Activated CD4-positive, alpha-beta T cell treated with anti-CD3 and anti-CD28 coated beads for 36 hours (primary cell): ENCODE data around the gene CELF2. TPM values are rescaled to one million over a fixed set of nuclear protein-coding genes. Genes with fewer than 3 reads are reported as not detected.
A peak's percentile ranks its signal among the peaks of the same experiment; 100 is the strongest.

Source experiments
- ATAC-seq: fragments of 200-7000 bp; cut with Tn5 transposase; one replicate; pipeline ENCODE4 v1.10.0; 2021; ENCODE audit warnings: mild to moderate bottlenecking, moderate library complexity
- CTCF ChIA-PET: fragments of 350-600 bp; sonication (Branson Sonifier 250); formaldehyde crosslinking; loops from one replicate; lab custom pipeline; 2021; ENCODE audit warnings: antibody characterized with exemption; lab: Charles Lee
- POLR2A ChIA-PET: fragments of 350-600 bp; sonication (Branson Sonifier 250); formaldehyde crosslinking; loops from one replicate; lab custom pipeline; 2021; ENCODE audit warnings: antibody characterized with exemption, inconsistent platforms; lab: Charles Lee
- DNase-seq: peaks from one replicate; pipeline ENCODE4 v3.0.0-alpha.2; 2020
- H3K27ac Mint-ChIP-seq: one replicate; pipeline ENCODE4 v1.8.0; 2021; ENCODE audit warnings: mixed read lengths
- H3K27me3 Mint-ChIP-seq: one replicate; pipeline ENCODE4 v1.8.0; 2021; ENCODE audit warnings: mixed read lengths
- H3K36me3 Mint-ChIP-seq: one replicate; pipeline ENCODE4 v1.8.0; 2021; ENCODE audit warnings: low read depth, mixed read lengths
- H3K4me1 Mint-ChIP-seq: one replicate; pipeline ENCODE4 v1.8.0; 2021; ENCODE audit warnings: mixed read lengths
- H3K4me3 Mint-ChIP-seq: one replicate; pipeline ENCODE4 v1.8.0; 2021; ENCODE audit warnings: mild to moderate bottlenecking, moderate library complexity, mixed read lengths
- H3K9me3 Mint-ChIP-seq: one replicate; pipeline ENCODE4 v1.8.0; 2021; ENCODE audit warnings: low read depth, mixed read lengths
- intact Hi-C, 2 experiments: fragments of 100-400 bp; cut with DNase I in 1 of 2; cut with micrococcal nuclease in 1 of 2; formaldehyde crosslinking; loops; one replicate each; pipeline versions ENCODE4 v1.14.2 to v1.15.1; 2022 to 2024; cut with DNase I, micrococcal nuclease
- total RNA-seq, 2 experiments: library from RNA; stranded (reverse); gene quantifications; one replicate each; pipeline ENCODE4 v1.2.3, GENCODE V29; 2021

Gene CELF2
- total RNA-seq, 2 experiments from 2014 or later = 102 to 119 TPM

- ChIA-PET CTCF (interaction anchor here (0.8 kb wide), 1 partner anchor 49 kb away, joined by 4 read pairs; no protein-coding TSS in a partner anchor), POLR2A (no interaction called here)
- H3K27ac Mint-ChIP-seq = no peak overlapping the region
- no peaks in the 10 kb centered on the region for H3K27me3 Mint-ChIP-seq
- intact Hi-C loops = no loop called here
- DNase-seq (no peak), ATAC-seq (no peak)
- H3K9me3 Mint-ChIP-seq = no peaks in the 10 kb centered on the region
- H3K4me1 Mint-ChIP-seq = no peaks in the 10 kb centered on the region
- no peaks in the 10 kb centered on the region for H3K36me3 Mint-ChIP-seq
- no peak overlapping the region for H3K4me3 Mint-ChIP-seq
Measured at GRCh38 chr10:11065567-11065966, 47.9 kb downstream of the CELF2 start.

- no peak for ATAC-seq
- no peaks in the 10 kb centered on the region for H3K36me3 Mint-ChIP-seq
- DNase-seq = no peak
- no peaks in the 10 kb centered on the region for H3K4me1 Mint-ChIP-seq
- ChIA-PET POLR2A (no interaction called here), CTCF (interaction anchor here (0.6 kb wide), 1 partner anchor 353 kb away, joined by 3 read pairs; no protein-coding TSS in a partner anchor)
- no peak overlapping the region for H3K4me3 Mint-ChIP-seq
- H3K9me3 Mint-ChIP-seq = no peaks in the 10 kb centered on the region
- intact Hi-C loops = no loop called here
- no peak overlapping the region for H3K27ac Mint-ChIP-seq
- H3K27me3 Mint-ChIP-seq = no peaks in the 10 kb centered on the region
Measured at GRCh38 chr10:11066520-11066919, 48.8 kb downstream of the CELF2 start.

- POLR2A ChIA-PET = no interaction called here
- CTCF ChIA-PET = interaction anchor here (1.0 kb wide), 1 partner anchor 26 kb away, joined by 3 read pairs; no protein-coding TSS in a partner anchor
- H3K4me3 Mint-ChIP-seq = no peak overlapping the region
- H3K9me3 Mint-ChIP-seq = no peaks in the 10 kb centered on the region
- no peak for DNase-seq
- no peak for ATAC-seq
- no peaks in the 10 kb centered on the region for H3K4me1 Mint-ChIP-seq
- H3K27me3 Mint-ChIP-seq = no peaks in the 10 kb centered on the region
- H3K27ac Mint-ChIP-seq = no peak overlapping the region
- no peaks in the 10 kb centered on the region for H3K36me3 Mint-ChIP-seq
- intact Hi-C loops = no loop called here
Measured at GRCh38 chr10:11068861-11069633, 51.4 kb downstream of the CELF2 start.

GRCh38 chr10:11073410-11073809 lies 55.7 kb downstream of the CELF2 start:
- no peak overlapping the region for H3K4me3 Mint-ChIP-seq
- no peak overlapping the region for H3K27ac Mint-ChIP-seq
- no peaks in the 10 kb centered on the region for H3K27me3 Mint-ChIP-seq
- no peak for ATAC-seq
- H3K9me3 Mint-ChIP-seq = no peaks in the 10 kb centered on the region
- ChIA-PET CTCF (no interaction called here), POLR2A (no interaction called here)
- intact Hi-C loops = no loop called here
- no peaks in the 10 kb centered on the region for H3K36me3 Mint-ChIP-seq
- DNase-seq = no peak
- H3K4me1 Mint-ChIP-seq = peaks cover 11% of the 10 kb centered on the region

- H3K4me3 Mint-ChIP-seq = no peak overlapping the region
- H3K4me1 Mint-ChIP-seq = peaks cover 11% of the 10 kb centered on the region
- no peaks in the 10 kb centered on the region for H3K9me3 Mint-ChIP-seq
- DNase-seq (no peak), ATAC-seq (peak; percentile 71)
- CTCF ChIA-PET = no interaction called here
- intact Hi-C loops = no loop called here
- H3K36me3 Mint-ChIP-seq = no peaks in the 10 kb centered on the region
- POLR2A ChIA-PET = no interaction called here
- H3K27ac Mint-ChIP-seq = no peak overlapping the region
- H3K27me3 Mint-ChIP-seq = no peaks in the 10 kb centered on the region
Measured at GRCh38 chr10:11074536-11075267, 57.0 kb downstream of the CELF2 start.

- no peak overlapping the region for H3K27ac Mint-ChIP-seq
- peaks cover 11% of the 10 kb centered on the region for H3K4me1 Mint-ChIP-seq
- POLR2A ChIA-PET = no interaction called here
- CTCF ChIA-PET = interaction anchor here (0.9 kb wide), 1 partner anchor 1745 kb away, joined by 3 read pairs; no protein-coding TSS in a partner anchor
- no peaks in the 10 kb centered on the region for H3K9me3 Mint-ChIP-seq
- DNase-seq (no peak), ATAC-seq (no peak)
- intact Hi-C loops = no loop called here
- no peak overlapping the region for H3K4me3 Mint-ChIP-seq
- H3K36me3 Mint-ChIP-seq = no peaks in the 10 kb centered on the region
- no peaks in the 10 kb centered on the region for H3K27me3 Mint-ChIP-seq
Measured at GRCh38 chr10:11076221-11076620, 58.5 kb downstream of the CELF2 start.

GRCh38 chr10:11080564-11080984 lies 62.9 kb downstream of the CELF2 start:
- H3K27ac Mint-ChIP-seq = no peak overlapping the region
- no peaks in the 10 kb centered on the region for H3K27me3 Mint-ChIP-seq
- POLR2A ChIA-PET = no interaction called here
- DNase-seq = no peak
- no peaks in the 10 kb centered on the region for H3K9me3 Mint-ChIP-seq
- H3K4me3 Mint-ChIP-seq = no peak overlapping the region
- CTCF ChIA-PET = interaction anchor here (1.6 kb wide), 1 partner anchor 84 kb away, joined by 4 read pairs; no protein-coding TSS in a partner anchor
- ATAC-seq = no peak
- H3K4me1 Mint-ChIP-seq = no peaks in the 10 kb centered on the region
- intact Hi-C loops = no loop called here
- no peaks in the 10 kb centered on the region for H3K36me3 Mint-ChIP-seq

- Mint-ChIP-seq H3K27me3 (no peaks in the 10 kb centered on the region), H3K27ac (no peak overlapping the region), H3K36me3 (no peaks in the 10 kb centered on the region), H3K9me3 (no peaks in the 10 kb centered on the region), H3K4me1 (no peaks in the 10 kb centered on the region), H3K4me3 (no peak overlapping the region)
- no peak for ATAC-seq
- intact Hi-C loops = no loop called here
- no peak for DNase-seq
- CTCF ChIA-PET = no interaction called here
- POLR2A ChIA-PET = no interaction called here
Measured at GRCh38 chr10:11081408-11081807, 63.7 kb downstream of the CELF2 start.

- Mint-ChIP-seq H3K27me3 (no peaks in the 10 kb centered on the region), H3K36me3 (no peaks in the 10 kb centered on the region), H3K4me1 (no peaks in the 10 kb centered on the region), H3K27ac (no peak overlapping the region), H3K9me3 (no peaks in the 10 kb centered on the region), H3K4me3 (no peak overlapping the region)
- ChIA-PET POLR2A (no interaction called here), CTCF (interaction anchor here (1.3 kb wide), 1 partner anchor 20 kb away, joined by 3 read pairs; no protein-coding TSS in a partner anchor)
- DNase-seq = no peak
- intact Hi-C loops = no loop called here
- no peak for ATAC-seq
Measured at GRCh38 chr10:11082526-11082925, 64.9 kb downstream of the CELF2 start.

GRCh38 chr10:11083051-11083450 lies 65.4 kb downstream of the CELF2 start:
- H3K27ac Mint-ChIP-seq = no peak overlapping the region
- no peak overlapping the region for H3K4me3 Mint-ChIP-seq
- no peaks in the 10 kb centered on the region for H3K4me1 Mint-ChIP-seq
- H3K9me3 Mint-ChIP-seq = no peaks in the 10 kb centered on the region
- CTCF ChIA-PET = interaction anchor here (1.1 to 1.3 kb wide), 2 partner anchors 12 to 19 kb away, joined by 3 read pairs; no protein-coding TSS in a partner anchor
- no peaks in the 10 kb centered on the region for H3K36me3 Mint-ChIP-seq
- H3K27me3 Mint-ChIP-seq = no peaks in the 10 kb centered on the region
- ATAC-seq = no peak
- intact Hi-C loops = no loop called here
- POLR2A ChIA-PET = no interaction called here
- DNase-seq = no peak

GRCh38 chr10:11085545-11085944 lies 67.9 kb downstream of the CELF2 start:
- intact Hi-C loops = no loop called here
- ATAC-seq (no peak), DNase-seq (no peak)
- H3K27ac Mint-ChIP-seq = no peak overlapping the region
- no peaks in the 10 kb centered on the region for H3K27me3 Mint-ChIP-seq
- no peaks in the 10 kb centered on the region for H3K36me3 Mint-ChIP-seq
- CTCF ChIA-PET = interaction anchor here (0.6 kb wide), 1 partner anchor 182 kb away, joined by 3 read pairs; no protein-coding TSS in a partner anchor
- no peak overlapping the region for H3K4me3 Mint-ChIP-seq
- H3K4me1 Mint-ChIP-seq = no peaks in the 10 kb centered on the region
- no peaks in the 10 kb centered on the region for H3K9me3 Mint-ChIP-seq
- POLR2A ChIA-PET = no interaction called here
